Dermis microvascular lymphatic vessel endothelial cell (primary cell): ENCODE measurements around the gene C19orf67. TPM values are rescaled to one million over a fixed set of nuclear protein-coding genes. Genes with fewer than 3 reads are reported as not detected.

Experiments used
- DNase-seq, 2 donors: peaks; one replicate each; pipeline versions ENCODE4 v3.0.0 to v3.0.0-alpha.2; 2010; ENCODE audit warnings: low read depth in 2 of 2
- total RNA-seq: library from RNA; depleted of rRNA; stranded (reverse); fragments of >200 nt; gene quantifications from 2 replicates; pipeline ENCODE4 v1.2.1, GENCODE V29; 2014

C19orf67 gene
- total RNA-seq, 1 donor from 2014 or later = not detected

DNA sequence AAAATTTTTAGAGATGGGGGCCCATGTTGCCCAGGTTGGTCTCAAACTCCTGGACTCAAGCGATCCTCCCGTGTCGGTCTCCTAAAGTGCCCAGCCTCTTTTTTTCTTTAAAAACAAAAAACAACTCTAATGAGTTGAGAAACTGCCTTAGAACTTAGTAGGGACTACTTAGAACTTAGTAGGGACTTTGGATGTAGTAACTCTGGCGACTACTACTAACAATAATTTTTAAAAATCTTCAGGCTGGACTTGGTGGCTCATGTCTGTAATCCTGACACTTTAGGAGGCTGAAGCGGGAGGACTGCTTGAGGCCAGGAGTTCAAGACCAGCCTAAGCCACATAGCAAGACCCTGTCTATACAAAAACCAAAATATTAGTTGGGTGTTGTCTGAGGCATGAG is 515 bp upstream of the C19orf67 start:
- no peak for DNase-seq

DNA sequence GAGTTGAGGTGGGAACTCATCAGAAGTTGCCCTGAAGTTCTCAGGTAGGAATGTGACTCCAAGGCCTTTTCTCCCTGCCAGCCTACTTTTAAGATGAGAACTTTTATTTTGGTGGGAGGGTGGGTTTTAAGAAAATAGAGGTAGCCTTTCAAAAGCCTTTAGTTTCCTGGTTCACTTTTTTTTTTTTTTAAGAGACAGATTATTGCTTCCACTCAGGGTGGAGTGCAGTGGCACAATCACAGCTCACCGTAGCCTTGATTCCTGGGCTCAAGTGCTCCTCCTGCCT is 3.0 kb downstream of the C19orf67 start:
- no peak for DNase-seq

DNA sequence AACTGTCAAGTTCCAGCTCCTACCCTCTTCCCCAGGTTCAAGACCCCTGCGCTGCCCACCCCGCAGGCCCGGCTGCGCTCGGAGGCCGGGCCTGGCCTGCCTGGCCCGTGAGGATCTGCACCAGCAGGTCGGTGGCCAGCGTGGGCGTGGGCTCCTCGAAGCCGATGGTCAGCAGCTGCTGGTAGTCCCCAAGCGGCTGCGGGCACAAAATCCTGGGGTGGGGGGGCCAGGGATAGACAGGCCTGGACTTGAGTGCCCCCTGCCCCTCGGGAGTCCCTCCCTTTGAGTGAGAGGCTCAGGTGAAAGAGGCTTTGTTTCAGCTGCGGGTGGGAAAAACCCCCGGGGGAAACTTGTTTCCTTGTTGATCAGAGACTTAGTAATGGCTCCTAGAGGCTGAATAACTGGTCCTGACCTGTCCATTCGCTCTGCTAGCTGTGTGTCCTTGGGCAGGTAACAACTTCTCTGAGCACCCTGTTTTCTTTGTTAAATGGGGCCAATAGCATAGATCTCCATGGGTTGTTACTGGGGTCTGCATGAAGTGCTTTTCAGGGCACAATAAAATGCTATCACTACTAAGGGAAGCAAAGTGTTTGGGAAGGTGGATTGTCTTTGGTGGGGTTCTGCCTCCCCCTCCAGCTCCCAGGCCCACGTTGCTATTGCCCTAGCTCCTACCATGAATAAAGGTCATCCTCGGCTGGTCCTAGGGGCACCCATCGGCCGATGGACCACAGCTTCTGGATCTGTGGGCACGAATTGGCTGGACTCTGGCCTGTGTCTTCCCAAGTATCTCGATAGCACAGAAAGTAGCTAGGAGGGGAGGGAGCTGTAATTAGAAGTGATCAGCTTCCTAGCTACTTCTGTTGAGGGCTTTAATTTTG is 3.5 kb downstream of the C19orf67 start:
- peak in 1 of 2 donors; percentile 47 for DNase-seq

DNA sequence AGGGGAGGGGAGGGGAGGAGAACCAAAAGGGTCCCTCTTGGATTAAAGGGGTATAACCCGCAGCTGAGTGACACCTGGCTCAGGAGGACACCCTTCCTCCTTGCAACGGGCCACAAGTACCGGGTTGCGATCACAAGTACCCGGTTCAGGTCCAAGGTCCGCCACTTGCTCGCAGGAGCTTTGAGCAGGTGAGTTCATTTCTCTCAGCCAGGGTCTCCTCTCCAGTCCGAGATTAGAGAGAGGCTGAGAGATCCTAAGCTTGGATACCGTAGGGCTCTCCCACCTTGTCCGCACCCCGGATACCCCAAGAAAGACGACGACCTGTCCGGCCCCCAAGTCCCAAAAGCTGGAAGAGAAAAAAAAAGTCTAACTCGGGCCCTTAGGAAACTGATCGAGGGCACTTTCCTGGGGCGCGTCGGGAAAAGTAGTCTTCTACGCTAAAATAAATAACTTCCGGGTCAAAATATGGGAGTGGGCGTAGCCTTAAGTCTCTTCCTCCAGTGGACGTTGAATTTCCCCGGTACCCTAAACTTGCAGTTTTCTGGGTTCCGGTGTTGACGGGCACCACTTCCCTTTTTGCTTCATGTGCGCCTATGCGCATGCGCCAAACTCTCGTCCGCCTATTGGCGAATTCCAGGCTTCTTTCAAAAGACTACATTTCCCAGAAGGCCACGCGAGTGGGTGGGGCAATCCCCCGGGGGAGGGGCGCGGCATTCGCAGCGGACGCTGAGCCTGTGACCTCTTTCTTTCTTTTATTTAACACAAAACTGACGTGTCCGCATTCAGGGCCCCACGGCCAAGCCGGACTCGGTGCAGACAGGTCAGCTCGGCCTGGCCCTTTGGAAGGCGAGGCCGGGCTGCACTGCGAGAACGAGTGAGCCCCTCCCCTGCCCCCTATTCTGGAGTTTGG is 4.4 kb downstream of the C19orf67 start:
- peak; percentile 99 for DNase-seq

DNA sequence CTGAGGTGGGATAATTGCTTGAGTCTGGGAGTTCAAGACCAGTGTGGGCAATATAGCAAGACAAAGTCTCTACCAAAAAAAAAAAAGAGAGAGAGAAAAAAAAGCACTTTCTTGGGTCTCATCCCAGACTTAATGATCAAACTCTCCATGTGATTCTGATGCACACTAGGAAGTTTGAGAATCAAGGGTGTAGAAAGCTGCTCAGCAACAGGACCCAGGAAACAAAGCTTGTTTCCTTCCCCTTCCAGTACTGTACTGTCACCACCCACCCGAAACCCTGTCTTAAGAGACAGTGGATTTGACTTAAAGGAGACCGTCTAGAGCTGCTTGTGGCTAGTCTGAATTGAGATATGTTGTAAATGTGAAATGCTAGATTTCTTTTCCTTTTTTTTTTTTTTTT is 7.2 kb downstream of the C19orf67 start:
- DNase-seq = no peak

DNA sequence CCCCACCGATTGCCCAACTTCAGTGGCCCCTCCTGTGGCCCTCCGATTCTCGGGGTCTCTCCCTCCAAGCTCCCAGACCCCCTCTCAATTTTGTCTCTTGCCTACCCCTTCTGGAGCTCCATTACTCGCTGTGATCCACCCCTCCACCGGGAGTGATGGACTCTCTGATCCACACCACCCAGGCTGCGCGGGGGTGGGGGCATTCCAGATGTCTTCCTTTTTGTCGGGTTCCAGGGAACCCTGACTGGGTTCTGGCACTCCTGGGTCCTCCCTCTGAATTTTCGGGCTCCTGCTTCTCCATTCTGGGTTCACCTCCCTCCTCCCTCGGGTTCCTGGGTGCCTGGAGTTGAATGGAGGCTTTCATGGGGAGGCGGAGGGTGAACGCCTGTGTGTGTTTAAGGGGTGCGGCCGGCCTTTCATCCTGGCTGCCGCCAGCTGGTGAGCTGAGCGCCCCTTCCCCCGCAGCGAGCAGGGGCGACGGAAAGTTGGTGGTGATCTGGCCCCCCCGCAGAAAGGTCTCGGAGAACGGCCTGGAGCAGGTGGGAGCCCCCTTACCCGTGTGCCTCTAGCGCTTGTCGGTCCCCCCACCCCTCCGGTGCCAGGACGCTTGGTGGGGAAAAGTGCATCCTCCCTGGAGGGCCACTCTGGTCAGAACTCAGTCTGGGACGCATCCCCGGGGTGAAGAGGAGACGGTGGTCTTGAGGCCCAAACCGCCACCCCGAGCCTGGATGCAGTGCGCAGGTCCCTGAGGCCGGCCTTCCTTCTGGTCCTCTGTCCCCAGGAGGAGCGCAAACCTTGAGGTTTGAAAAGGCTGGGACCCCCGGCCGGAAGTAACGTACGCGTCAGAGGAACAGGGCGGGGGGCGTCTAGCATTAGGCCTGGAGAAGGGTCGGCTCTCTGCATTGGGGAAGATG is 11.4 kb downstream of the C19orf67 start:
- no peak for DNase-seq

DNA sequence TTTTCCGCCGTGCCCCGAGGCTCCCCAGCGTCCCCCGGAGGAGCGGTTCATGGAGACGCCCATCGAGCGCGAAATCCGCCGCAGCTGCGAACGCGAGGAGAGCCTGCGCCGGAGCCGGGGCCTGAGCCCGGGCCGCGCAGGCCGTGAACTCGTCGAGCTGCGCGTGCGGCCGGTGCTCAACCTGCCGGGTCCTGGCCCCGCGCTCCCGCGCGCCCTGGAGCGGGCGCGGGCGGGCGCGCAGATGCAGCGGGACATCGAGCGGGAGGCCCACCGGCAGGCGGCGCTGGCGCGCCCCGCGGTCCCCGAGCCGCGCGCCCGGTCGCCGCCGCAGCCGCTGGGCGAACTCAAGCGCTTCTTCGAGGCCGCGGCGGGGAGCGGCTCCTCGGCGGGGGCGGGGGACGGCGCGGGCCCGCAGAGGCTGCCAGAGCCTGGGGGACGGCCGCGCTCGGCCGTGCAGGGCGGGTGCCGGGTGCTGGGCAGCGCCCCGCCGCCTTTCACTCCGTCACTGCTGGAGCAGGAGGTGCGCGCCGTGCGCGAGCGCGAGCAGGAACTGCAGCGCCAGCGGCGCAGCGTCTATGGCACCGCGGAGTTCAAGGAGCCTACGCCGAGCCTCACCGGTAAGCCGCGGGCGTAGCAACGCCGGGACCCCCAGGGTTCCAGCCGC is 12.2 kb downstream of the C19orf67 start:
- DNase-seq = peak; percentile 59 to 81

DNA sequence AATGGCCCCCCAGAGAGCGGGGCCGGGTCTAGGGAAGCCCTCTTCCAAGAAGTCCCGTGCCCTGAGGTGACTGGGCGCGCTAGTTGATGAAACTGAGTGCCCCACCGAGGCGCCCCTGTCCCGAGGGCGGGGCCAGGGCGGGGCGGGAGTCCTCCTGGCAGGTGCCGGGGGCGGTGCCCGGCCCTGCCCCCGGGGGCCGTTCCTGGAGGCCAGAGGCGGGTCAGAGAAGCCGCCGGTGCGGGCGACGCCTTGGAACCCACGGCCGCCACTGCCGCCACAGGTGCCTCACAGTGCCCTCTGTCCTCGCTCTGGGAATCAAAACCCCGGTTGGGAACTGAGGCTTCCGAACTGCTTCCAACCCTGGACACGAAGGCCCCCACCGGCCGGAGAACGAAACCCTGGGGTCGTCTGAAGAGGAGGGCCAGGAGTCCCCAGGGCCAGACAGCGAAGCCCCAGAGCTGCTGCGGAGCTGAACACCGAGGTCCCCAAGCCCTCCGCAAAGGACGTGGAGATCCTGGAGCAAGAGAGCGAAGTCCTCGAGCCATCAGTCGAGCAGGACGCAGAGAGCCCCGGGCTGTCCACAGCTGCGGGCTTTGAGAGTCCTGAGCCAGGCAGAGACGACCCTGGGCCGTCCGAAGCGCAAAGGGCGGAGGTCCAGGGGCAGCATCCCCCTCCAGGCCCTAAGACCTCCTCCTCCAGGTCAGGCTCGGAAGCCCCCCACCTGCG is 12.9 kb downstream of the C19orf67 start, which contains the start of gene MISP3:
MISP3 (plus strand) TSS at position 252 of the 726 bp plus-strand sequence. CDS start 524 bp downstream, outside the sequence.
- DNase-seq = peak in 1 of 2 donors; percentile 42

DNA sequence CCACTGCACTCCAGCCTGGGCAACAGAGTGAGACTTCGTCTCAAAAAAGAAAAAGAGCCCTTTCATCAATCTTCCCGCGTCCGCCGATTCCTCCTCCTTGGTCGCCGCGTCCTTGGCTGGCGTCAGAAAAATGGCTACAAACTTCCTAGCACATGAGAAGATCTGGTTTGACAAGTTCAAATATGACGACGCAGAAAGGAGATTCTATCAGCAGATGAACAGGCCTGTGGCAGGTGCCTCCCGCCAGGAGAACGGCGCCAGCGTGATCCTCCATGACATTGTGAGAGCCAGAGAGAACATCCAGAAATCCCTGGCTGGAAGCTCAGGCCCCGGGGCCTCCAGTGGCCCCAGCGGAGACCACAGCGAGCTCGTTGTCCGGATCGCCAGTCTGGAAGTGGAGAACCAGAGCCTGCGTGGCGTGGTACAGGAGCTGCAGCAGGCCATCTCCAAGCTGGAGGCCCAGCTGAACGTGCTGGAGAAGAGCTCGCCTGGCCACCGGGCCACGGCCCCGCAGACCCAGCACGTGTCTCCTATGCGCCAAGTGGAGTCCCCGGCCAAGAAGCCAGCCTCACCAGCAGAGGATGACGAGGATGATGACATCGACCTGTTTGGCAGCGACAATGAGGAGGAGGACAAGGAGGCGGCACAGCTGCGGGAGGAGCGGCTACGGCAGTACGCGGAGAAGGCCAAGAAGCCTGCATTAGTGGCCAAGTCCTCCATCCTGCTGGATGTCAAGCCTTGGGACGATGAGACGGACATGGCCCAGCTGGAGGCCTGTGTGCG is 15.1 kb downstream of the C19orf67 start:
- no peak for DNase-seq

DNA sequence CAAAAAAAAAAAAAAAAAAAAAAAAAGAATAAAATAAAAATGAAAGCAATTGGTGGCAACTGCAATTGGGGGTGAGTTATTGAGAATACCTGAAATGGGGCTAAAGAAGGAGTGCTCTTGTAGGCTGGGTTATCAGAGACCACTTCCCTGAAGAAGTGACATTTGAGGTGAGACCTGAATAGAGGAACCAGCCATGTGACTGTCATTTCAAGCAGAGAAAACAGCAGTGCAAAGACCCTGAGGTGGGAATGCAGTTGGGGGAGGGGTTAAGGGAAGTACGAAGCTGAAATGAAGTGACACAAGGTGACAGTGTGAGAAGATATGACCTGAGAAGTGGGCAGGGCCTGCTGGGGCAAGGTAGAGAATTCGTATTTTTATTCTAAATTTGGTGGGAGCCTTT is 19.4 kb downstream of the C19orf67 start:
- DNase-seq = no peak

DNA sequence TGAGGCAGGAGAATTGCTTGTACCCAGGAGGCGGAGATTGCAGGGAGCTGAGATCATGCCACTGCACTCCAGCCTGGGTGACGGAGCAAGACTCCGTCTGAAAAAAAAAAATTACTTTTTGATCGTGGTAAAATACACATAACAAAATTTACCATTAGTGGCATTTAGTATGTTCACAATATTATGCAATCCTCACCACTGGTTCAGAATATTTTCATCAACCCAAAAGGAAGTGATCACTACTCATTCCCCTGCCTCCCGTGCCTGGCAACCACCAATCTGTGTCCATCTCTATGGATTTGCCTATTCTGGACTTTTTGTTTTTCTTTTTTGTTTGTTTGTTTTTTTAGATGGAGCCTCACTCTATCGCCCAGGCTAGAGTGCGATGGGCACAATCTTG is 22.5 kb downstream of the C19orf67 start:
- no peak for DNase-seq

DNA sequence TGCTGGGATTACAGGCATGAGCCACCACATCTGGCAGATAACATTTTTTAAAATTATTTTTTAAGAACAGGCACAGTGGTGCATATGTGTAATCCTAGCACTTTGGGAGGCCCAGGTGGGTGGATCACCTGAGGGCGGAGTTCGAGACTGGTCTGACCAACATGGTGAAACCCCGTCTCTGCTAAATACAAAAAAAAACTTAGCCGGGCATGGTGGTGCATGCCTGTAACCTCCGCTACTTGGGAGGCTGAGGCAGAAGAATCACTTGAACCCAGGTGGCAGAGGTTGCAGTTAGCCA is 23.1 kb downstream of the C19orf67 start:
- no peak for DNase-seq

DNA sequence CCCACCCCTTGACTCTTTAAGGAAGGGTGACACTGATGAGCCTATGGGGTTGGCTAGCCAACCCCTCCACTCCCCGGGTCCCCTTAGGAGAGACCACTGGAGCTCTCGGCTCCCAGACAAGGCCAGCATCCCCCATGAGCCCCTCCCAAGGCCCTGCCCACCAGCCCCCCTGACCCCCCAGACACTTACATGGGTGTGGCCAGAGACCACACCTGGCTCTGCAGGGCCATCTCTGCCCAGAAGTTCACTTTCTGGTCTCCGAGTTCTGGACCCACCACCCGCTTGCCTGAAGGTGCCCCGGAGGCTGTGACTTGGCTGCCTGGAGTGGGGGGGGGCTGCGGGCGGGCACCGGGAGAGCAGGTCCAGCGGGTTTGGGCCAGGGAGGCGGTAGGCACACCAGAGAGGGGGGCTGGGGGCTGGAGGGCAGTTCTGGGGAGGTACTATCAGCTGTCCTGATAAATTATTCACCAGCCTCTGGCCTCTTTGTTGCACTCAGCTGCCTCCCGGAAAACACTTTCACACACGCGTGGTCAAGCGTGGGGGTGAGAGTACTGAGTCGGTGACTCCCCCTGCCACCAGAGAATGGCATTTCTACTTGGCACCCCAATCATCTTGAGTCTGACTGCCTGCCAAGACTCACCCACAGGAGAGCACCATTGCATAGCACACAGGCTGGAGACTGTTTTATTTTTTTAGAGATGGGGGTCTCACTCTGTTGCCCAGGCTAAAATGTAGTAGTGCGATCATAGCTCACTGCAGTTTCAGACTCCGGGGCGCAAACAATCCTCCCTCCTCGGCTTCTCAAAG is 23.6 kb downstream of the C19orf67 start, which contains the start of gene PALM3:
PALM3 (minus strand) TSS at position 326 of the 807 bp plus-strand sequence; CDS start at position 230, 96 bp downstream.
- no peak for DNase-seq

DNA sequence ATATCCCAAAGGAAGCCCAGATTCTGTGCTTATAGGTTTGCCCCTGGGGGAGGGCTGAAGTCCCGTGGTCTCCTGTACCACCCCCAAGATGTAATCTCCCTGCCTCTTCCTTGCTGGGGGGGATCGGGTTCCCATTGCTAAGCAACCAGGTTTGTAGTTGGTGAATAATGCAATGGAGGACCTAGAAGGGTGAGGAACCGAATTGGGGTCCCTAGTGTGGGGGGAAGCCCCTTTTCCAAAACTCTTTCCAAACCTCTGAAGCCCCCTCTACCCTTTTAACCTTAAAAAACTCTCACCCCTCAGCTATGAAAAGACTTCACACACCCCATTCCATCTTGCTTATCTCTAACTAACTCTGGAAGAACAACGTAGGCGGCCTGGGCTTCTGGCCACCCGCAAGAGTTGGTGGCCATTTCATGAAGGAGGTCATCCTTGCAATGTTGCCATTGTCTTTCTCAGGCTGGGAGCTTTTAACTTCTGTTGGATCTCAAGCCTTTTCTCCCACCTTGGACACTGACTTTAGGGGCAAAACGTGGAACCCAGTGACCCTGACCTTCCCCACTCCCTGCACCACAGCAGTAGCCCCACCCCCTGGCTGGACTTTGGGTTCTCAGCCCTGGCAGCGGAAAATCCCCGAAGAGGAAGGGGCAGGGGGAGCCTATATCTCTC is 24.4 kb downstream of the C19orf67 start:
- DNase-seq = no peak

DNA sequence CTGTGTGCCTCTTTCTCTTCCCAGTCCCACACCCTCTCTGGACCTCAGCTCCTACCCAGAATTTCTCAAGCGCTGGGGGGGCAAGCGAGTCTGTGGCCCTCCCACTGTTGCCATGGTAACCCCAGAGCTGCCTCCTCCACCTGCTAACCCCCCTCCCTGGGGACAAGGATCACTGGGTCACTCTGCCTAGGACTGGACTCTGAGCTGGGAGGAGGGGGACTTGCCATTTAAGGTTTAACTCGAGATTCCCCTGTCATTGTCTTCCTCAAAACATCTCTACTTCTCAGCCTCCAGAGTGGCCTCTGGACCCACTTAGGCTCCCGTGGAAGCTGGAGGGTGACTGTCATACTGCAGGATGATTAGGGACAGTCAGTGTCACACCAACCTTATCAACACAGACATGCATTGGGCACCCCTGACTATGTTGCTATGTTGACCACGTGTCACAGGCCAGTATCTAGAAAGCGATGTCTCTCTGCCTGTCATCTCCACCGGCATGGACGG is 25.9 kb downstream of the C19orf67 start:
- DNase-seq = no peak

DNA sequence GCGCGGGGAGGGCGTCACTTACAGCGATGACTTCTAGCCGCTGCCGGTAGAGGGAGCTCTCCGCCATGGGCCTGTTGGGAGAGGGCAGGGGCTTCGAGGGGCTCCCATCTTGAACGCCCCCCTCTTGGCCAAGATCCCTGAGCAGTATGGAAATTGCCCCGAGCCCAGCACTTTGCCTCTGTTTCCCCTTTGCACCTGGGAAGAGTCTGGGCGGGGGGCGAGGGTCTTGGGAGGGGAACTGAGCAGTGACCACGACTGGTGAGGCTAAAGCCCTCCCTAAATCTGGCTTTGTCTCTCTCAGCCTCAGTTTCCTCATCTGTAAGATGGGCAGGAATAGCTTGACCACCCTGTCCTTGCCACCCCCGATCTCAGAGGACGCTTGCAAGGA is 26.5 kb downstream of the C19orf67 start:
- DNase-seq = no peak

DNA sequence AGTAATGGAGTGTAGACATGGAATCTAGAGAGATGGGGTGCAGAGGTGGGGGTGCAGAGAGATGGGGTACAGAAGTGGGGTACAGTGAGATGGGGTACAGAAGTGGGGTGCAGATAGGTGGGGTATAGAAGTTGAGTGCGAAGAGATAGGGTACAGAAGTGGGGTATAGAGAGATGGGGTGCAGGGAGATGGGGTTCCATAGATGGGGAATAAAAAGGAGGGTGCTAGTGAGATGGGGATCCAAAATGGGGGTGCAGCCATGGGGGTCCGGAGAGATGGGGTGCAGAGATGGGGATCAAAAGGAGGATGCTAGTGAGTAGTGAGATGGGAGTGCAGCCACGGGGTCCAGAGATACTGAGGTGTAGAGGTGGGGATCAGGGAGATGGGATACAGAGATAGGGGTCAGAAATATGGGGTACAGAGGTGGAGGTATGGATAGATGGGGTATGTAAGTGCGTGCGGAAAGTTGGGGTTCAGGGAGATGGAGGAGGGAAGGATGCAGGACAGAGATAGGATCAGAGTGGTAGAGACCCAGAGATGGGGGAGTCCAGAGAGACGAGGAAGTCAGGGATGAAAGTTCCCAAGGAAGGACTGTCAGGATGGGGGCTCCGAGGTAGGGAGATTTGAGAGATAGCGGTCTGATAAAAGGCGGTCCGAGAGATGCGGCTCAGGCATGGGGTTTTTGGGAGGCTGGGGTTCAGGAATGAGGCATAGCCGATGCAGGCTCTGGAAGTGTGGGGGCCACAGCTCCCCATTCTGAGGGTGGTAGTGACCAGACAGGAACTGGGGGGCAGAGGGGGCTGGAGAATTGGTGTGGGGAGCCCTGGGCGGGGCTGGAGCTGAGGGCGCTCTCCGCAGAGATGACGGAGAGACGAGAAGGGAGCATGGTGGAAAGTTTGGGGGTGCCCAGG is 27.1 kb downstream of the C19orf67 start:
- DNase-seq = no peak
